ENCODE results near the gene MEF2D. TPM values are rescaled to one million over a fixed set of nuclear protein-coding genes. Genes with fewer than 3 reads are reported as not detected.
A peak's percentile ranks its signal among the peaks of the same experiment; 100 is the strongest.

The MEF2D gene
- total RNA-seq, 1 donor from 2014 or later: 37.8 TPM

DNA sequence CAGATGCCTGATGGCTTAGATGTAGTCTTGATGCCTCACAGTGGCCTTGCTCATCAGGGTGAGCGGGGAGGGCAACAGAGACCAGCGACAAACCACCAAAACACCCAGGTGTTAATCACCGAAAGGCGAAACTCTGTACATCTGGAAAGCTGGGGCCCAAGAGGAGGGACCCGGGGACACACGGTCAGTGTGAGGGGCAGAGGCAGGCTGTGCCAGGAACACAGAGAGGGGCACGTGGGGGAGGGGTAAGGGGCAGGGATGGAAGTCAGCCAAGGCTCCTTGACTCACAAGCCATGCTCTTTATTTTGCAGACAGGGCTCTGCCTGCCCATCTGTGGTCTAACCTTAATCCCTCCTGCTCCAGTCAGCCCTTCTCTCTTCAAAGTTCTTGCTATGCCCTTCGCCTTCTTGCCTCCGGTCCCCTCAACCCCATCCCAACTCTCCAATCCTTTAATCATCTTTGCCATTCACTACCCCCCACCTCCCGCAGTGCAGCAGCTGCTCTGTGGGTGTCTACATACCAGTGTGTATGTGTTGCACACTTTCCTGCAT, 4.3 kb downstream of the MEF2D start:
- TF ChIP-seq, protein P1, sequence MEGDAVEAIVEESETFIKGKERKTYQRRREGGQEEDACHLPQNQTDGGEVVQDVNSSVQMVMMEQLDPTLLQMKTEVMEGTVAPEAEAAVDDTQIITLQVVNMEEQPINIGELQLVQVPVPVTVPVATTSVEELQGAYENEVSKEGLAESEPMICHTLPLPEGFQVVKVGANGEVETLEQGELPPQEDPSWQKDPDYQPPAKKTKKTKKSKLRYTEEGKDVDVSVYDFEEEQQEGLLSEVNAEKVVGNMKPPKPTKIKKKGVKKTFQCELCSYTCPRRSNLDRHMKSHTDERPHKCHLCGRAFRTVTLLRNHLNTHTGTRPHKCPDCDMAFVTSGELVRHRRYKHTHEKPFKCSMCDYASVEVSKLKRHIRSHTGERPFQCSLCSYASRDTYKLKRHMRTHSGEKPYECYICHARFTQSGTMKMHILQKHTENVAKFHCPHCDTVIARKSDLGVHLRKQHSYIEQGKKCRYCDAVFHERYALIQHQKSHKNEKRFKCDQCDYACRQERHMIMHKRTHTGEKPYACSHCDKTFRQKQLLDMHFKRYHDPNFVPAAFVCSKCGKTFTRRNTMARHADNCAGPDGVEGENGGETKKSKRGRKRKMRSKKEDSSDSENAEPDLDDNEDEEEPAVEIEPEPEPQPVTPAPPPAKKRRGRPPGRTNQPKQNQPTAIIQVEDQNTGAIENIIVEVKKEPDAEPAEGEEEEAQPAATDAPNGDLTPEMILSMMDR (IDR thresholded peaks at IDR 0.05; ENCODE audit: unreplicated experiment): no peak
- peaks cover 55% of the 10 kb centered on the region for H3K4me1 Mint-ChIP-seq
- no peaks in the 10 kb centered on the region for H3K27me3 Mint-ChIP-seq (ENCODE audit: low read depth)
- H3K9me3 Mint-ChIP-seq: no peaks in the 10 kb centered on the region
- H3K36me3 Mint-ChIP-seq: no peaks in the 10 kb centered on the region
- H3K27ac Mint-ChIP-seq: peak overlapping the region; percentile 87
- DNase-seq (ENCODE audit: low spot score in 2 of 2, unreplicated experiment in 2 of 2): no peak
- no peak overlapping the region for H3K4me3 Mint-ChIP-seq

DNA sequence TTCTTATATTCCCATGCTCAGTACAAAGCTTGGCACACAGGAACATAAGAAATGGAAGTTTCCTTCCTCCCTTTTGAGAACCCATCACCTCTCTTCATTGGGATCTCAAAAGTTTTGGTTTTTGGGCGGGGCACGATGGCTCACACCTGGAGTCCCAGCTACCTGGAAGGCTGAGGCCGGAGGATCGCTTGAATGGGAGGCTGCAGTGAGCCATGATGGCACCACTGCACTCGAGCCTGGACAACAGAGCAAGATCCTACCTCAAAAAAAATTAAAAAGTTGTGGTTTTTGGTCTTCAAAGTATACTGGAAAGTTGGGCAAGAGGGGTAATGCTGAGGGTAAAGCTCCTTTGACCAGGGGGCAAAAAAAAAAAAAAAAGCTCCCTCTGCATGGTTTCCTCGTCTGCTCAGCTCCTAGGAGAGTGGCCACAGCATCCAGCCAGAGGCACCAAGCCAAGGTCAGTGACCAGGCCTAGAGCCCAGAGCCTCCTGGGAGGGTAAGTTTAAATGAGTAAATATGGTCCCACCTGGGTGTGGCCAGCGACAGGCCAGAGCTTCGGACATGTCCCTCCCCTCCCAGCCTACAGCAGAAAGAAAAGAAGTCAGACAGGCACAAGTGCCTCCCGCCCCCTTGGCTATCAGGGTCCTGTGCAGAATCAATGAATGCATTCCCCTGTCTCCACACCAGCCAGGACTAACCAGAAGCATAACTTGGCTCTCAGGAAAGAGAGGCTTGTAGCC, 5.0 kb downstream of the MEF2D start:
- Mint-ChIP-seq H3K27me3 (ENCODE audit: low read depth) (no peaks in the 10 kb centered on the region), H3K4me3 (no peak overlapping the region), H3K4me1 (peaks cover 63% of the 10 kb centered on the region)

DNA sequence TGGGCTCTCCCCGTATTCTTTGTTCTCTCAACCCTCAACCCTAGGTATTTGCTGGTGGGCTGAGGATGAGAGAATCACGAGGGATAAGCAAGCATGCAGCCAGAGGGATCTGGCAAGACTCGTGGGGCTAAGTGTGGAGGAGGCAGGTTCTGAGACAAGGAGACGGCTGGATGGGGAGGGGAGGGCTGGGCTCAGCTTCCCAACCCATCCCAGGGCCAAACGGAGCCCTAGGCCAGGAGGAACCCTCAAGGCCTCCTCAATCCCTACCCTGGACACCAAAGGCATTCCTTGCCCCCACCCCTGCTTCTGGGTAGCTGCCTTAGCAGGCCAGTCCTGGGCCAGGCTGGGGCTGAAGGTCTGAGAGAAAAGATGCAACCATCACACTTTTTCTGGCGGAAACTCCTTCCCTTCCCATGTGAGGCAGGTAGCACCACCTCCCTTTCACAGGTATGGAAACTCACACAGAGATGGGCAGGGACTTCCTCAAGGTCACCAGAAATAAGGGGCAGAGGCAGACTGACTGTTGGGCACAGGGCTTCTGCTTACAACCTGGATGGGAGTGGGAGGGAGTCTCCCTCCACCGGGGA, 6.2 kb downstream of the MEF2D start:
- Mint-ChIP-seq H3K9me3 (no peaks in the 10 kb centered on the region), H3K4me1 (peaks cover 73% of the 10 kb centered on the region)

More for the DNA sequence above, 5.0 kb downstream of the MEF2D start:
- no peak for DNase-seq (ENCODE audit: low spot score in 2 of 2, unreplicated experiment in 2 of 2)
- Mint-ChIP-seq H3K27ac (peak overlapping the region; percentile 87), H3K9me3 (no peaks in the 10 kb centered on the region), H3K36me3 (no peaks in the 10 kb centered on the region)
- TF ChIP-seq, protein P1 (IDR thresholded peaks at IDR 0.05; ENCODE audit: unreplicated experiment): no peak

DNA sequence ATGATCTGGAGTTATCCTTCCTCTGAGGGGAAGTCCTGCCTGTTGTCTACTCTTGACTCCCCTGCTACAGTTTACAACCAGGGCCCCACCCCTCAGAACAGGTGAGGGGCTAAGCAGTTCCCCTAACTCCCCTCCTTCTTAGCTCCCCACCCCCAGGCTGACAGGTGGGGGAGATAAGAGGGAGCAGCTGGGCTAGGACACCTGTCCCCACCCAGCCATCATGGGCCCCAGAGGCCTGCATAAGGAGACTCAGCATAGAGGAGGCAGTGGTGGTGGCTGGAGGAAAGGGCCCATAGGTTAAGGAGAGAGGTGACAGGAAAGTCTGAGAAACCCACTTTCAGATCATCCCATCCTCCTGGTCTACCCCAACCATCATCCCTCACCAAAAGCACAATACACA, 6.8 kb downstream of the MEF2D start:
- no peaks in the 10 kb centered on the region for H3K27me3 Mint-ChIP-seq (ENCODE audit: low read depth)
- H3K36me3 Mint-ChIP-seq: no peaks in the 10 kb centered on the region
- no peak for DNase-seq (ENCODE audit: low spot score in 2 of 2, unreplicated experiment in 2 of 2)
- H3K27ac Mint-ChIP-seq: no peak overlapping the region
- H3K4me1 Mint-ChIP-seq: peaks cover 73% of the 10 kb centered on the region
- TF ChIP-seq, protein P1 (IDR thresholded peaks at IDR 0.05; ENCODE audit: unreplicated experiment): no peak
- H3K9me3 Mint-ChIP-seq: no peaks in the 10 kb centered on the region
- H3K4me3 Mint-ChIP-seq: no peak overlapping the region

More for the DNA sequence above, 6.2 kb downstream of the MEF2D start:
- Mint-ChIP-seq H3K4me3 (no peak overlapping the region), H3K36me3 (no peaks in the 10 kb centered on the region), H3K27me3 (ENCODE audit: low read depth) (no peaks in the 10 kb centered on the region), H3K27ac (peak overlapping the region; percentile 6)
- TF ChIP-seq, protein P1 (IDR thresholded peaks at IDR 0.05; ENCODE audit: unreplicated experiment): no peak
- no peak for DNase-seq (ENCODE audit: low spot score in 2 of 2, unreplicated experiment in 2 of 2)

DNA sequence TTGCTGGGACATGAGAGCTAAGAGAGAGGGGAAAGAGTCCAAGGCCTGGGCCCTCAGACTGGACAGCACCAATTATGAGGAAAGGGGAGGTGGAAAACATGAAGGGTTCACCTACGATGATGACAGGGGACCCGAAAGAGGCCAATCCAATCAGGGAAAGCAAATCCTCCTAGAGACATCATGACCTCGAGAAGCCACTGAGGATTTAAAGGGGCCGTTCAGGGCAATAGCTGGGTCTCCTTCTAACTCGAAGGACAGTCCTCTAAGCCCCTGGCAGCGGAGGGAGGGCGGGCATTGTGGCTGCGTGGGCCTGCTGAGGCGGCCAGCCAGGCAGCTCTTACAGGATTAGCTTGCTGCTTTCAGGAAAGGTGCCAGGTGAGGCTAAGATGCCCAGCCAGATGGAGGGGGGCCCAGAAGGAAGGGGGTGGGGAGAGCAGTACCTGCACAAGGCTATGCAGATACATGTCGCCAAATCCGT, 7.4 kb downstream of the MEF2D start:
- DNase-seq (ENCODE audit: low spot score in 2 of 2, unreplicated experiment in 2 of 2): no peak
- H3K9me3 Mint-ChIP-seq: no peaks in the 10 kb centered on the region
- no peaks in the 10 kb centered on the region for H3K27me3 Mint-ChIP-seq (ENCODE audit: low read depth)
- H3K4me3 Mint-ChIP-seq: no peak overlapping the region
- peaks cover 74% of the 10 kb centered on the region for H3K4me1 Mint-ChIP-seq
- no peaks in the 10 kb centered on the region for H3K36me3 Mint-ChIP-seq
- TF ChIP-seq, protein P1 (IDR thresholded peaks at IDR 0.05; ENCODE audit: unreplicated experiment): no peak
- H3K27ac Mint-ChIP-seq: peak overlapping the region; percentile 8

All from mesothelial cell of epicardium (in vitro differentiated cells).